Upper lobe of left lung (tissue), 4 donors: ENCODE results near the gene TRIL.

Experiments
- CTCF ChIP-seq, 6 experiments: fragments of 450-650 bp in 4 of 6; fragments of 200-600 bp in 2 of 6; sonication (generic) in 2 of 6; IDR thresholded peaks; one replicate each; pipeline ENCODE4 v1.5.1; 2016 to 2019; ENCODE audit warnings: antibody characterized with exemption in 6 of 6
- POLR2AphosphoS5 ChIP-seq, 2 donors: sonication (generic); formaldehyde crosslinking; IDR thresholded peaks; one replicate each; pipeline ENCODE4 v1.5.1; 2017; ENCODE audit warnings: antibody characterized with exemption in 2 of 2

GRCh38 chr7:28984631-28985030 lies 26.5 kb upstream of the TRIL start:
- TF ChIP-seq CTCF (IDR thresholded peaks at IDR 0.05) (no peak), POLR2AphosphoS5 (IDR thresholded peaks at IDR 0.05) (no peak)
